Germinal center (tissue), 1 donor: ENCODE data around the gene DRC7.

Source experiments
- DNase-seq: peaks from one replicate; pipeline ENCODE4 v3.0.0; 2012; ENCODE audit warnings: mixed read lengths, low spot score

Gene DRC7

GRCh38 chr16:57694725-57695679 lies at the start of gene DRC7:
TSS of gene DRC7 (plus strand) at chr16:57694806. CDS start at chr16:57697950, 3,144 bp downstream.
- peak; percentile 54 for DNase-seq

GRCh38 chr16:57645169-57645568 lies 49.4 kb upstream of the DRC7 start:
- DNase-seq, result no peak

- DNase-seq, result no peak
These were observed 48.8 kb upstream of the DRC7 start for GRCh38 chr16:57645691-57646387.

- no peak for DNase-seq
These were observed 48.1 kb upstream of the DRC7 start for GRCh38 chr16:57646388-57647039.

DNA sequence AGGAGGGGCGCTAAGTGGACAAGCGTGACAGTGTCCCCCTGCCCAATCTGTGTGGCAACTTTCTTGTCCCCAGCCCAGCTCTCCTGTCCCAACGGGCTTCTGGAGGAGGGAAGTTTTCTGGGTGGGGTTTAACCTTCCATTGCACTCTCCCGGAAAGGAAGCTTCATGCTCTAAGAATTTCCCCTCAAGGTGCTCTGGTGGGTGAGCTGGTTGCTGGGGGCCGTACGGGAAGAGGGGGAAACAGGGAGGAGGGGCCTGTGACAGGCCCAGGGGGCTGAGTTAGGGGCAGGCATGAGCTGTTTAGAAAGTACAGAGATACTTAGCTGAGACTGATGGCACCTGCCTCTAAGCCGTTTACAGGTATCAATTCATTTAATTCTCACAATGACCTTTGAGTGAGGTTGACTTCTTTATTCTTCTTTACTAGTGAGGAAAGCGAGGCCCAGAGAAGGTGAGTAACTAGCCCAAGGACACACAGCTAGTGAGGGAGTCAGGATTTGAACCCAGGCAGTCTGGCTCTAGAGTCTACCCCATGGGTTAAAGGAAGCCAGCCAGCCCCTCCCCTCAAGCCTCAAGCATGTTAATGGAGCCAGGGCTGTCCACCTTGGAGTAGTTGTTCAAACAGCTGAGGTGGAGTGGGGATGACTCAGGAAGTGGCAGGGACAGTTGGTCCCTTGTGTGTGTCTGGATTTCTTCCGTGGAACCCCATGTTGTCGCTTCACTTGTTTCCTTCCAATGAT lies 47.3 kb upstream of the DRC7 start:
- DNase-seq, result no peak

DNA sequence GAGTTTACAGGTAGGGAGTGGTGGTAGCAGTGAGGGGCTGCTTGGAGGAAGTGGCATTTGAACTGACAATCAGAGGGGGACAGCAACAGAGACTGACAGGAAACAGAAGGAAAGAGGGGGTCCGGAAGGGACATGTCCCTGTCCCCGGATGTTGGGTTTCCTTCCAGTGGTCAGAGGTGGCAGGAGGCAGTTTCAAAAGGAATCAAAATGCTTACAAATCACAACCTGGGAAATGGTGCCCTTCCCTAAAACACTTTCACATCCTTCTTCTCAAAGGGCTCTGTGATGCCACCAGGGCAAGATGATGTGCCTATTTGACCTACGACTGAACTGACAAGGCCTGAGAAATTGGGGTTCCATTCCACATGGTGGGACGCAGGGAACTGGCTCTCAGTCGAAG lies 46.5 kb upstream of the DRC7 start:
- DNase-seq, result peak; percentile 56

DNA sequence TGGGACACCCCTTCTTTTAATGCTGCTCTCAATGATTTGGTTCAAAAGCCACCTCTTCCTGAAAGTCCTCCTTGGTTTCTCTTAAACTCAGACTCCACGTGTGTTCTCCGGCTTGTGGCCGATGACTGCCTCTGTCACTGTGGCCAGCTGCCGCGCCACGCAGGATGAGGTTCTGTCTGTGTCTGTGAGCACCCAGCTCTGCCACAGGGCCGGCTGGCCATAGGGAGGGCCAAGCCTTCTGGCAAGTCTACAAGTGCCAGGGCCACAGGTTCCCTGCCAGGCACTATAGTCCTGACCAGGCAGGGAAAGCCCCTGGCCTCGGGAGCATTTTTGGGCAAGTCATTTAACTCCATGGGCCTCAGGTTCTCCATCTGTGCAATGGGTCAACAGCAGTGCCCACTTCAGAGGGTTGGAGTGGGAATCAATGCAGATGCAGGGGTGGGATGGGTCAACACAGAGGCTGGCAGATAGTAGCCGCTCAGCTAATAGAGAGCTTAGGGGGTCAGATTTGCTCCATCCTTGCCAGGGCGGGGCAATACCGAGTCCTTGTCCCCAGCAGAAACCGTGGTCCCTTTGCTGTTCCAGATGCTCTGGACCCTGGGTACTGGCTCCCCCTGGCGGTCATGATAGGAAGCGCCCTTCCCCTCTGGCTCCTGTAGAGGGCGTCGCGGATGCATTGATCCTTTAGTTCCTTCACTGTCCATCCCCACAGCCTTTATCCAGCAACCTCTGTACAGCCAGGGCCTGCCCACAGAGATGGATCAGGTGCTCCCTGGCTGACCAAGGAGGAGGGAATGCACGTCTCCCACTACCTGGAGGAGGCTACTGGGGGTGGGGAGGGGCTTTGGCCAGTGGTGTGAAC lies 45.8 kb upstream of the DRC7 start:
- peak; percentile 89 for DNase-seq

DNA sequence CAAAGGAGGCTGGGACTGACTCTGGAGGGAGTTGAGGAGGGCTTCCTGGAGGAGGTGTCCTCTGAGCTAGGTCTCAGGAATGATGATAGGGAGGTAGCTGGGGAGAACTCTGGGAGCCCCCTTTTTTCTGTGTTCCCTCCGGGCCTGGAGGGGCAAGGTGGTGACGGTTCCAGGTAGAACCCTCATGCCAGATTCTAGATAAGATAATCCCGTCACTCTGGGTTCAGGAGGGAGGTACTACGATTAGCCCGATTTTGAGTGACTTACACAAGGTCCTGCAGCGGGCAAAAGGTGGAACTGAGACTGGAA lies 45.2 kb upstream of the DRC7 start:
- DNase-seq, result no peak

DNA sequence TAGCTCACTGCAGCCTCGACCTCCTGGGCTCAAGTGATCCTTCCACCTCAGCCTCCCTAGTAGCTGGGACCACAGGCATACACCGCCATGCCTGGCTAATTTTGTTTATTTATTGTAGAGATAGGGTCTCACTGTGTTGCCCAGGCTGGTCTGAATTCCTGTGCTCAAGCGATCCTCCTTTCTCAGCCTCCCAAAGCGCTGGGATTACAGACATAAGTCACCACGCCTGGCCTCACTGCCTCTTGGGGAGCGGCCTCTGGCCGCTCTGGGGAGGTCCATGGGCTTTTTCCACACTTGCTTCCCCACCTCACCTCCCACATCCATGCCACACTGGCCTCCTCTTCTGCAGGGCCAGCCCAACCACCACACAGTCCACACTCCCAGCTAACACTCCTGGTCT lies 44.8 kb upstream of the DRC7 start:
- no peak for DNase-seq

DNA sequence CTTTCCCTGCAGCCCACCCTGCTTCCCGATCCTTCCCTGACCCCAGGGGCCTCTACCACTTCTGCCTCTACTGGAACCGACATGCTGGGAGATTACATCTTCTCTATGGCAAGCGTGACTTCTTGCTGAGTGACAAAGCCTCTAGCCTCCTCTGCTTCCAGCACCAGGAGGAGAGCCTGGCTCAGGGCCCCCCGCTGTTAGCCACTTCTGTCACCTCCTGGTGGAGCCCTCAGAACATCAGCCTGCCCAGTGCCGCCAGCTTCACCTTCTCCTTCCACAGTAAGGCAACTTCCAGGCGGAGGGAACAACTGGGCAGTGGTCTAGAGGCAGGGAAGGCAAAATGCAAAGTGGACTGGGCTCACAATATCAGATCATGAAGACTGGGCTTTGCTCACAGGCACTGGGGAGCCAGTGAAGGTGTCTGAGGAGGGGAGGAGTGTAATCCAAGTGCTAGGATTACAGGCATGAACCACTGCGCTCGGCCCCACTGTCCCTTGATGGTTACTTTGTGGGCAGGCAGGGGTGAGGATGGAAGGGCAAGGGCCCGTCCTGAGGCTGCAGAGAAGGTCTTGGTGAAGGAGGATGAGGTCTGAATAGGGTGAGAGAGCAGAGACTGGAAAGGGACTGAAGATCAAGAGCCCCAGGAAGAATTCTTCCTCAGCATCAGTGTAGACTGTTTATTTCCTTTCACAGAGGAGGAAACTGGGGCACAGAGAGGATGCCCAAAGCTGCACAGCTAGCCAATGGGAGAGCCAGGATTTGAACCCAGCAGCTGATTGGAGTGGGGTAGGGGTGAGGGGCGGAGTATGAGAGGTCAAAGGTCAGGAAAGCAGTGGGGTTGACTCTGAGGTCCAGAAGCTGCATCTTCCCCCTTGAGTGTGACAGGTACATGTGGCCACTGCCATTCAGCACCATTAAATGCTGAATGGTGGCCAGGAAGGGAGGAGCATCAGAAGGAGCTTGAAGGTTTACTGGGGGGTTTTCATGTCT lies 43.0 kb upstream of the DRC7 start:
- DNase-seq, result no peak

GRCh38 chr16:57652695-57653471 lies 41.7 kb upstream of the DRC7 start:
- no peak for DNase-seq

- no peak for DNase-seq
These were observed 40.7 kb upstream of the DRC7 start for GRCh38 chr16:57653936-57654335.

- no peak for DNase-seq
These were observed 38.2 kb upstream of the DRC7 start for GRCh38 chr16:57656342-57656955.

DNA sequence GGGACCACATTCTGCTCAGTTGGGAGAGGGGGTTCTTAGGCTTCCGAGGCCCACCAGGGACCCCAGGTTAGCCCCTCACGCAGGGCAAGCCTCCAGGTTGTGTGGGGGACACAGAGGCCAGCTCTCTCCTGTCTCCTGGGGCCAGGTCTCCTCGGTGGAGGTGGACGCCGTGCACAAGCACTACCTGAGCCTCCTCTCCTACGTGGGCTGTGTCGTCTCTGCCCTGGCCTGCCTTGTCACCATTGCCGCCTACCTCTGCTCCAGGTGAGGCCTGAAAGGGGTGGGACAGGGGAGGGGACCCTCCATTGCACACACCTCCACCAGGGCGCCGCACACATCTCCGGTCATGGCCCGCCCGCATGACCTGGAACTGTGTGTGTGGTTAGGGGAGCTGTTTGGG lies 37.4 kb upstream of the DRC7 start:
- DNase-seq, result no peak

GRCh38 chr16:57658130-57658877 lies 36.3 kb upstream of the DRC7 start:
- no peak for DNase-seq

GRCh38 chr16:57658878-57659674 lies 35.5 kb upstream of the DRC7 start:
- no peak for DNase-seq
